SK-N-SH (cell line): Measurements from ENCODE around the gene SPINT2. TPM values are rescaled to one million over a fixed set of nuclear protein-coding genes. Genes with fewer than 3 reads are reported as not detected.

ENCODE experiments used
- CTCF ChIA-PET: fragments of 300-600, 350-600 bp; formaldehyde crosslinking; extraction: SDS; loops from one replicate; lab custom pipeline; 2021; lab: Yijun Ruan, JAX
- POLR2A ChIA-PET: fragments of 350-600 bp; sonication (Branson Sonifier 250); formaldehyde crosslinking; extraction: SDS; loops from one replicate; lab custom pipeline; 2020; ENCODE audit warnings: antibody characterized with exemption, inconsistent platforms; lab: Yijun Ruan, JAX
- DNase-seq: peaks from one replicate; pipeline ENCODE4 v3.0.0; 2012
- H2AFZ ChIP-seq: fragments of 200-600 bp; sonication (generic); 2 replicates; pipeline ENCODE4 v1.8.1; 2016; ENCODE audit warnings: antibody characterized with exemption, mild to moderate bottlenecking, low read depth
- H3F3A ChIP-seq: fragments of 200-600 bp; sonication (generic); replicated peaks from 2 replicates; pipeline ENCODE3; 2016; ENCODE audit warnings: antibody characterized with exemption, mild to moderate bottlenecking; ENCODE audit not compliant: insufficient read depth
- H3K27ac ChIP-seq, 2 experiments: fragments of 200-500 bp in 1 of 2; fragments of 200-600 bp in 1 of 2; sonication (Bioruptor generic) in 1 of 2; sonication (generic), shearing (Covaris generic) in 1 of 2; 2 replicates each; pipeline versions ENCODE4 v1.5.1 to v1.6.1; 2014 to 2016; ENCODE audit warnings: low read depth in 2 of 2, inconsistent platforms in 1 of 2, low read length in 1 of 2, mild to moderate bottlenecking in 1 of 2, mixed read lengths in 1 of 2
- H3K27me3 ChIP-seq: fragments of 200-600 bp; sonication (generic), shearing (Covaris generic); 2 replicates; pipeline ENCODE4 v1.6.1; 2016; ENCODE audit warnings: mixed run types; ENCODE audit not compliant: insufficient read depth
- H3K36me3 ChIP-seq, 2 experiments: fragments of 200-500 bp in 1 of 2; fragments of 200-600 bp in 1 of 2; sonication (Bioruptor generic) in 1 of 2; sonication (generic) in 1 of 2; replicated peaks in 1 of 2; 2 replicates each; pipeline versions ENCODE3 to v1.5.1; 2014 to 2016; ENCODE audit warnings: low read length in 1 of 2, mild to moderate bottlenecking in 1 of 2; ENCODE audit not compliant: insufficient read depth in 2 of 2, control insufficient read depth in 1 of 2
- H3K4me1 ChIP-seq, 2 experiments: fragments of 200-500 bp in 1 of 2; fragments of 200-600 bp in 1 of 2; sonication (Bioruptor generic) in 1 of 2; sonication (generic), shearing (Covaris generic) in 1 of 2; 2 replicates each; pipeline versions ENCODE4 v1.5.1 to v1.6.1; 2014 to 2016; ENCODE audit warnings: low read depth in 1 of 2, low read length in 1 of 2, mixed run types in 1 of 2; ENCODE audit not compliant: insufficient read depth in 2 of 2, control insufficient read depth in 1 of 2
- H3K4me2 ChIP-seq: fragments of 200-600 bp; sonication (generic), shearing (Covaris generic); 2 replicates; pipeline ENCODE4 v1.6.1; 2017; ENCODE audit warnings: mixed run types
- H3K4me3 ChIP-seq, 2 experiments: fragments of 200-500 bp in 1 of 2; fragments of 200-600 bp in 1 of 2; sonication (Bioruptor generic) in 1 of 2; sonication (generic), shearing (Covaris generic) in 1 of 2; 2 replicates each; pipeline versions ENCODE4 v1.5.1 to v1.8.1; 2014 to 2016; ENCODE audit warnings: low read depth in 2 of 2, inconsistent platforms in 1 of 2, low read length in 1 of 2, mild to moderate bottlenecking in 1 of 2, mixed read lengths in 1 of 2, moderate library complexity in 1 of 2
- H3K79me2 ChIP-seq: fragments of 200-600 bp; sonication (generic); 2 replicates; pipeline ENCODE4 v1.8.1; 2017; ENCODE audit warnings: mild to moderate bottlenecking; ENCODE audit not compliant: insufficient read depth
- H3K9ac ChIP-seq: fragments of 200-600 bp; sonication (generic); 2 replicates; pipeline ENCODE4 v1.6.1; 2017; ENCODE audit warnings: mixed run types
- H3K9me2 ChIP-seq: fragments of 200-600 bp; sonication (generic); 2 replicates; pipeline ENCODE4 v1.6.1; 2017; ENCODE audit warnings: mixed run types
- H3K9me3 ChIP-seq: fragments of 200-600 bp; sonication (generic); 2 replicates; pipeline ENCODE4 v1.6.1; 2017; ENCODE audit warnings: mixed run types, mild to moderate bottlenecking, moderate library complexity
- H4K20me1 ChIP-seq: fragments of 200-600 bp; sonication (generic); 2 replicates; pipeline ENCODE4 v1.6.1; 2017; ENCODE audit warnings: mild to moderate bottlenecking, mixed run types; ENCODE audit not compliant: insufficient read depth
- ELF1 ChIP-seq: IDR thresholded peaks from 2 replicates; pipeline ENCODE4 v1.4.0; 2012
- FOSL2 ChIP-seq: IDR thresholded peaks from 2 replicates; pipeline ENCODE4 v1.4.0; 2012; ENCODE audit warnings: low read depth, mild to moderate bottlenecking, moderate library complexity, borderline replicate concordance
- FOXM1 ChIP-seq: IDR thresholded peaks from 2 replicates; pipeline ENCODE4 v1.4.0; 2012; ENCODE audit warnings: low read depth, mild to moderate bottlenecking
- IRF3 ChIP-seq: fragments of 150-350 bp; IDR thresholded peaks from 2 replicates; pipeline ENCODE4 v1.6.1; 2016; ENCODE audit warnings: mild to moderate bottlenecking, low read depth, low read length
- MEF2A ChIP-seq: IDR thresholded peaks from 2 replicates; pipeline ENCODE4 v1.4.0; 2012; ENCODE audit warnings: low read depth, borderline replicate concordance
- MXI1 ChIP-seq: IDR thresholded peaks from 2 replicates; pipeline ENCODE4 v1.6.1; 2012; ENCODE audit warnings: mild to moderate bottlenecking, low read depth, low read length, improper control_type of control experiment
- NRF1 ChIP-seq: IDR thresholded peaks from 2 replicates; pipeline ENCODE4 v1.6.1; 2012; ENCODE audit warnings: low read depth, mild to moderate bottlenecking, low read length
- POLR2AphosphoS5 ChIP-seq: IDR thresholded peaks from 2 replicates; pipeline ENCODE4 v1.6.1; 2012; ENCODE audit warnings: low read depth, low read length
- TEAD4 ChIP-seq: IDR thresholded peaks from 2 replicates; pipeline ENCODE4 v1.4.0; 2012; ENCODE audit warnings: mild to moderate bottlenecking, borderline replicate concordance; ENCODE audit not compliant: insufficient read depth
- USF1 ChIP-seq: IDR thresholded peaks from 2 replicates; pipeline ENCODE4 v1.4.0; 2012; ENCODE audit warnings: low read depth, borderline replicate concordance
- USF2 ChIP-seq: fragments of 150-350 bp; IDR thresholded peaks from 2 replicates; pipeline ENCODE4 v1.6.1; 2017; ENCODE audit warnings: antibody characterized with exemption, low read length, low read depth, borderline replicate concordance
- YY1 ChIP-seq: IDR thresholded peaks from 2 replicates; pipeline ENCODE4 v1.4.0; 2012; ENCODE audit warnings: low read depth, mild to moderate bottlenecking
- WGBS: methylation state at CpG from one replicate; pipeline ENCODE4 v1.1.6; 2017; ENCODE audit warnings: low lambda C conversion rate; 5-methylcytosine and 5-hydroxymethylcytosine counted together
- polyA plus RNA-seq, 3 experiments: library from polyadenylated mRNA; depleted of rRNA; stranded (reverse); fragments of >200 nt; gene quantifications; 2 replicates each; pipeline ENCODE4 v1.2.3, GENCODE V29; 2012

Gene SPINT2
- polyA plus RNA-seq, 1 of the 3 experiments (the other 2 are of a cell fraction): 1.0 TPM

GRCh38 chr19:38277969-38278680 lies 13.8 kb downstream of the SPINT2 start (continued):
- TF ChIP-seq TEAD4 (0 out of 2 replicates have a peak, but pooled peaks have one; percentile 36), POLR2AphosphoS5 (peak; percentile 52; the same call in 1 of the 2 replicates), FOSL2 (0 out of 2 replicates have a peak, but pooled peaks have one; percentile 13), ELF1 (no peak), NRF1 (no peak), IRF3 (no peak), FOXM1 (no peak), USF2 (no peak), USF1 (no peak), YY1 (no peak), MEF2A (peak; percentile 28; the same call in 1 of the 2 replicates)

- Histone ChIP-seq H3K27me3 (no peaks in the 10 kb centered on the region), H3K27ac (no peak overlapping the region), H3K79me2 (no peaks in the 10 kb centered on the region), H3K9me2 (no peaks in the 10 kb centered on the region), H4K20me1 (no peaks in the 10 kb centered on the region), H3K9ac (no peak overlapping the region), H2AFZ (no peak overlapping the region), H3K4me3 (no peak overlapping the region), H3K36me3 (no peaks in the 10 kb centered on the region), H3F3A (peaks cover 8% of the 10 kb centered on the region), H3K4me1 (peaks cover 6 to 8% of the 10 kb centered on the region in 2 experiments; a peak in 3 of 4 replicates), H3K9me3 (no peaks in the 10 kb centered on the region), H3K4me2 (peak overlapping the region; percentile 31; the same call in 1 of the 2 replicates)
- DNase-seq: no peak
- TF ChIP-seq MXI1: no peak
- 84% methylated on average over 2 of the region's 2 CpGs for WGBS
- ChIA-PET CTCF (interaction anchor here (0.7 kb wide), 1 partner anchor 376 kb away, joined by 3 read pairs; no protein-coding TSS in a partner anchor), POLR2A (no interaction called here)
Measured at GRCh38 chr19:38278751-38279150, 14.4 kb downstream of the SPINT2 start.
